ENCODE data around the gene TSKU. TPM values are rescaled to one million over a fixed set of nuclear protein-coding genes. Genes with fewer than 3 reads are reported as not detected.
"Not testable (repeated sequence)": the region's sequence is repeated elsewhere in the genome, so short reads cannot be mapped to it uniquely, and the experiment has no call there.

Gene TSKU
- total RNA-seq, 2 experiments from 2014 or later = 0.35 to 0.38 TPM

DNA sequence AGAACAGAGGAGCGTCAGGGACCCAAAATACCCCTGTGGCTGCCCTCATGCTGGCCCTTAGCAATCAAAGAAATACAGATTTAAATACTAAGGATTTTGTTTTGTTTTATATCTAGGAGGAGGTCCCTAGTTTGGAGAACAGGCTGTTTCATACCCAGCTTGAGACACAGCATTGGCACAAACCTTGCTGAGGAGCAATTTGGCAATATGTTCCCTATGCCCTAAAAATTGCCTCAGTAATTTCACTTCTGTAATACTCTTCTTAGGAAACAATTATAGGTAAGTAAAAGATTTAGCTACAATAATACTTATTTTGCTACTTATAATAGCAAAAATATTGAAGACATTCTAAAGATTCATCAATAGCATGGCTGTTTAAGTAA lies 37.0 kb downstream of the TSKU start:
- peaks cover 3% of the 10 kb centered on the region for H3K27me3 Mint-ChIP-seq (ENCODE audit: low read depth)
- no peak for DNase-seq
- CTCF ChIA-PET = interaction anchor here (0.7 kb wide), 1 partner anchor 668 kb away, joined by 3 read pairs; no protein-coding TSS in a partner anchor
- no peak overlapping the region for H3K4me3 Mint-ChIP-seq
- H3K36me3 Mint-ChIP-seq (ENCODE audit: low read depth) = peaks cover 4% of the 10 kb centered on the region
- intact Hi-C loops (cut with micrococcal nuclease) = no loop called here
- H3K4me1 Mint-ChIP-seq (ENCODE audit: low read depth) = peaks cover 3% of the 10 kb centered on the region
- no peak overlapping the region for H3K27ac Mint-ChIP-seq
- H3K9me3 Mint-ChIP-seq = peaks cover 16% of the 10 kb centered on the region

DNA sequence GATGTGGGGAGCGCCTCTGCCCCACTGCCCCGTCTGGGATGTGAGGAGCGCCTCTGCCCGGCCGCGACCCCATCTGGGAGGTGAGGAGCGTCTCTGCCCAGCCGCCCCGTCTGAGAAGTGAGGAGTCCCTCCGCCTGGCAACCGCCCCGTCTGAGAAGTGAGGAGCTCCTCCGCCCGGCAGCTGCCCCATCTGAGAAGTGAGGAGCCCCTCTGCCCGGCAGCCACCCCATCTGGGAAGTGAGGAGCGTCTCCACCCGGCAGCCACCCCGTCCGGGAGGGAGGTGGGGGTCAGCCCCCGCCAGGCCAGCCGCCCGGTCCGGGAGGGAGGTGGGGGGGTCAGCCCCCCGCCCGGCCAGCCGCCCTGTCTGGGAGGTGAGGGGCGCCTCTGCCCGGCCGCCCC lies 38.2 kb downstream of the TSKU start:
- H3K9me3 Mint-ChIP-seq; H3K4me1 Mint-ChIP-seq (ENCODE audit: low read depth); DNase-seq; intact Hi-C loops (cut with micrococcal nuclease); H3K27me3 Mint-ChIP-seq (ENCODE audit: low read depth); H3K4me3 Mint-ChIP-seq; H3K27ac Mint-ChIP-seq; CTCF ChIA-PET; H3K36me3 Mint-ChIP-seq (ENCODE audit: low read depth): not testable (repeated sequence)

DNA sequence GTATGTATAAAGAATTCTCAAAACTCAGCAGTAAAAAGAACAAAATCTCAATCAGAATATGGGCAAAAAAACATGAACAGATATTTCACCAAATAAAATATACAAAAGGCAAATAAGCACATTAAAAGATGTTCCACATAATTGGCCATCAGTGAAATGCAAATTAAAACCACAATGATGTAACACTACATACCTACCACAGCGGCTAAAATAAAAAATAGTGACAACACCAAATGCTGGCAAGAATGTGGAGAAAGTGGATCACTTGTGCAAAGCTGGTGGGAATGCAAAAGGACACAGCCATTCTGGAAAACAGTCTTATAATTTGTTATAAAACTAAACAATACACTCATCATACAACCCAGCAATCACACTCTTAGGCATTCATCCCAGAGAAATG lies 39.2 kb downstream of the TSKU start:
- CTCF ChIA-PET = no interaction called here
- peaks cover 1% of the 10 kb centered on the region for H3K9me3 Mint-ChIP-seq
- no peaks in the 10 kb centered on the region for H3K36me3 Mint-ChIP-seq (ENCODE audit: low read depth)
- H3K4me1 Mint-ChIP-seq (ENCODE audit: low read depth) = peaks cover 3% of the 10 kb centered on the region
- DNase-seq = no peak
- H3K27me3 Mint-ChIP-seq (ENCODE audit: low read depth) = peaks cover 3% of the 10 kb centered on the region
- intact Hi-C loops (cut with micrococcal nuclease) = no loop called here
- no peak overlapping the region for H3K27ac Mint-ChIP-seq
- no peak overlapping the region for H3K4me3 Mint-ChIP-seq

DNA sequence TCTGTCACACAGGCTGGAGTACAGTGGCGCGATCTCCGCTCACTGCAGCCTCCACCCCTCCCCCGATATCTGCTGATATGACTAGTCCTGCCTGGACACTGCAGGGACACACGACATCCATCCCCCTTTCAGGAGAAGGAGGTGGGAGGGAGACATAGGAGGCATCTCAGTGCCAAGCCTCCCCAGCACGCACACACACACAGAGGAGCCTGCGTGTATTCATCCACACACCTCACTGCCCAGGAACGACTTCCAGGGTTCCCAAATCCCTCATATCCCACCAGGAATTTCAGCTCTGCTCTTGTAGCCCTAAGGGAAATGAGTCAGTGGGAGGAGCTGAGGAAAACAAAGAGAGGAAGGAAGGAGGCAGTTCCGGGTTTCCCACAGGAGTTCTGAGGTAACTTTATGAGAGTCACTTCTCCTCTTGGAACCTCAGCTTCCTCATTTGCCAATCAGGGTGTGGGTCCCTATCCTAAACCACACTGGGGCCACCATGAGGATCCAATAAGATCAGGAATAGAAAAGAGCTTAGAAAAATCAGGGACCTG lies 40.4 kb downstream of the TSKU start:
- DNase-seq = no peak
- H3K4me1 Mint-ChIP-seq (ENCODE audit: low read depth) = peaks cover 3% of the 10 kb centered on the region
- CTCF ChIA-PET = interaction anchor here (0.8 to 0.9 kb wide), 2 partner anchors 15 to 16 kb away, joined by 3 read pairs; no protein-coding TSS in a partner anchor
- peaks cover 3% of the 10 kb centered on the region for H3K27me3 Mint-ChIP-seq (ENCODE audit: low read depth)
- intact Hi-C loops (cut with micrococcal nuclease) = no loop called here
- H3K4me3 Mint-ChIP-seq = no peak overlapping the region
- H3K27ac Mint-ChIP-seq = no peak overlapping the region
- no peaks in the 10 kb centered on the region for H3K36me3 Mint-ChIP-seq (ENCODE audit: low read depth)
- no peaks in the 10 kb centered on the region for H3K9me3 Mint-ChIP-seq

DNA sequence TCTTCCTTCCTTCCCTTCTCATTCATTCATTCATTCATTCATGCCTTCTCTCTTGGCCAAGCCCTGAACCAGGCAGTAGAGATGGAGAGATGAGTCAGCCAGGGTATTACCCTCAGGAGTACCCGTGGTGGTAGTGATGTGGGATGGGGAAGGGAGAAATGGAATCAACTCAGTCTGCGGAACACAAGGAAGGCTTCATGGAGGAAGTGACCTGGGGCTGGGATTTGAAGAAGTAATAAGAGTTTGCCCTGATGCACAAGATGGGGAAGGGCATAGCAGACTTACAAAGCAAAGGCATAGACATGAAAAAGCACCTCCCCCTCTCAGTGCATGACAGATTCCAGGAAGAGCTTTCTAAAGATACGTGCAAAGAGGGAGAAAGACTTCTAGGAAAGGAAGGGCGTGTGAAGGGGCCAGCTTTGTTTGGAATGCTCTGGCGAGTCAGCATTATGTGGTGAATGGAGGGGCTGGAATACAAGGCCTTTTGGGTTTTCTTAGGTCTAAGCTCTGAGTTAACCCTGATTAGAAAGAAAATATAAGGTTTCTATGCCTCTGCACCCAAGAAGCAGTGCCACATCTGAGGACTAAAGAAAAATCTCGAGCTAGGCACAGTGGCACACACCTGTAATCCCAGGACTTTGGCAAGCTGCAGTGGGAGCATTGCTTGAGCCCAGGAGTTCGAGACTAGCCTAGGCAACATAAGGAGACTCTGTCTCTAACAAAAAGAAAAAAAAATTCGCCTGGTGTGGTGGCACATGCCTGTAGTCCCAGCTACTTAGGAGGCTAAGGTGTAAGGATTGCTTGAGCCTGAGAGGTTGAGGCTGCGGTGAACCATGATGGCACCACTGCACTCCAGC lies 41.2 kb downstream of the TSKU start:
- intact Hi-C loops (cut with micrococcal nuclease) = no loop called here
- DNase-seq = no peak
- no peaks in the 10 kb centered on the region for H3K27me3 Mint-ChIP-seq (ENCODE audit: low read depth)
- no peaks in the 10 kb centered on the region for H3K36me3 Mint-ChIP-seq (ENCODE audit: low read depth)
- CTCF ChIA-PET = interaction anchor here (0.8 to 0.9 kb wide), 2 partner anchors 15 to 17 kb away, joined by 3 read pairs; no protein-coding TSS in a partner anchor
- H3K27ac Mint-ChIP-seq = no peak overlapping the region
- peaks cover 3% of the 10 kb centered on the region for H3K4me1 Mint-ChIP-seq (ENCODE audit: low read depth)
- no peaks in the 10 kb centered on the region for H3K9me3 Mint-ChIP-seq
- H3K4me3 Mint-ChIP-seq = no peak overlapping the region

DNA sequence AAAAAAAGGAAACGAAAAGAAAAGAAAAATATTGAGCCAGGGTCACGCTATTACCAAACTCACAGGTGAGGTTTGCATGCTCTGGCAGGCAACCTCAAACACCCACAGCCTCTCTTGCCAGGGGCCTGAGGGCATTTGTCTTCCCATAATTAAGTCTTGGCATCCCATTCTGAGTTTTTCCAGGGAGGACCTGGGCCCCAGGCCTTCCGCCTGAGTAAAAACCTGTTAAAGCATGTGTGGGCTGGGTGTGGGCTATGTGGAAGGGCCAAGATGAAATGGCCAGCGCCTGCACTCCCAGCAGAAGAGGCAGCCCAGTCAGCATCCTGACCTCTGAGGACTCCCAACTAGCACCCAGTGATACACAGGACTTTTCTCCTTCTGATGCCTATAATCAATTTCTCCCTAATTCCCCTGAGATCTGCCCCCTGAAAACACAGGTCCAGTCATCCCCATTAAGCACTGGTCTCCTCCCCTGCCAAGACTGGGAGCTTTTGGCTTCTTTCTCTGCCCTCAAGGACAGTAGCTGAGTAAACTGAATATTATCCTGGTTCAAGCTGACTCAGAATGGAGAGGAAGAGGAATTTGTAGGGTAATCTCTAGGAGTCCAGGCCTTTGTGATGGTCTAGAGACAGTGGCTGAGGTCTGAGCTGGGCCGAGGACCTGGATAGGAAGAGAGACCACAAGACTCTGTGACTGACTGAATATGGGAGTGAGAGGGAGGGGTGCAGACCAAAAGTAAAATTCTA lies 42.0 kb downstream of the TSKU start:
- Mint-ChIP-seq H3K27me3 (ENCODE audit: low read depth) (no peaks in the 10 kb centered on the region), H3K27ac (no peak overlapping the region), H3K9me3 (no peaks in the 10 kb centered on the region), H3K4me3 (no peak overlapping the region), H3K36me3 (ENCODE audit: low read depth) (no peaks in the 10 kb centered on the region), H3K4me1 (ENCODE audit: low read depth) (peaks cover 3% of the 10 kb centered on the region)
- no peak for DNase-seq
- intact Hi-C loops (cut with micrococcal nuclease) = no loop called here
- CTCF ChIA-PET = interaction anchor here (0.6 to 0.7 kb wide), 2 partner anchors 93 to 129 kb away, joined by 3 to 5 read pairs; no protein-coding TSS in a partner anchor

DNA sequence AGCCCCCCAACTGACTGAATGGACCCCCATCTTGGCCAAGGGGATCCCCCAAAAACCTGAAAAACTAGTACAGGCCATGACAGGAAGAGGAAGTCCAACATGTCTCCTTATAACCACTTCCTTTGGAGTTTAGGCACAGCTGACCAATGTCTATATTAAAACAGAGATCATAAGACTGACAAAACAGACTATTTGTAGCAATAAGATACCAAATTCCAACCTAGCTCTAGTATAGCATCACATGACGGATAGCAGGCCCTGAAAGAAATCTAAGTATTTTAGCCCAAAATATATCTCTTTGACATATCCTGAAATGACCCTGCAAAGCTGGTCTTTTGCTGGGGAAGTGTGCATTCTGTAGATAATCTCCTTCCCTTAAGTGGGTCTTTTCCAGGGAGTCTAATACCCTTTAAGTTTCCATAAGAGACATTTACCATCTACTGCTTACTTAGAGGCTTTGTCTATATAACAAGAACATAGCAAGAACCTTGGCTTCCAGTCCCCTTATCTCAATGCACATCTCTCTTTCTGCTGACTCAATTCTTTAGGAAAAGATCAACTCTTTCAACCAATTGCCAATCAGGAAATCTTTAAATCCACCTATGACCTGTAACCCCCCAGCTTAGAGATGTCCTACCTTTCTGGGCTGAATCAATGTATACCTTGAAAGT lies 42.7 kb downstream of the TSKU start:
- H3K27me3 Mint-ChIP-seq (ENCODE audit: low read depth) = no peaks in the 10 kb centered on the region
- H3K4me1 Mint-ChIP-seq (ENCODE audit: low read depth) = peaks cover 3% of the 10 kb centered on the region
- CTCF ChIA-PET = interaction anchor here (0.6 to 0.7 kb wide), 2 partner anchors 92 to 130 kb away, joined by 3 to 5 read pairs; no protein-coding TSS in a partner anchor
- no peak overlapping the region for H3K4me3 Mint-ChIP-seq
- H3K27ac Mint-ChIP-seq = no peak overlapping the region
- intact Hi-C loops (cut with micrococcal nuclease) = no loop called here
- H3K9me3 Mint-ChIP-seq = no peaks in the 10 kb centered on the region
- no peaks in the 10 kb centered on the region for H3K36me3 Mint-ChIP-seq (ENCODE audit: low read depth)
- DNase-seq = no peak

DNA sequence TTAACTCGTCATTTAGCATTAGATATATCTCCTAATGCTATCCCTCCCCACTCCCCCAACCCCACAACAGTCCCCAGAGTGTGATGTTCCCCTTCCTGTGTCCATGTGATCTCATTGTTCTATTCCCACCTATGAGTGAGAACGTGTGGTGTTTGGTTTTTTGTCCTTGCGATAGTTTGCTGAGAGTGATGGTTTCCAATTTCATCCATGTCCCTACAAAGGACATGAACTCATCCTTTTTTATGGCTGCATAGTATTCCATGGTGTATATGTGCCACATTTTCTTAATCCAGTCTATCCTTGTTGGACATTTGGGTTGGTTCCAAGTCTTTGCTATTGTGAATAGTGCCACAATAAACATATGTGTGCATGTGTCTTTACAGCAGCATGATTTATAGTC lies 43.4 kb downstream of the TSKU start:
- H3K9me3 Mint-ChIP-seq; H3K4me1 Mint-ChIP-seq (ENCODE audit: low read depth); H3K4me3 Mint-ChIP-seq; H3K27ac Mint-ChIP-seq; DNase-seq; intact Hi-C loops (cut with micrococcal nuclease); CTCF ChIA-PET; H3K27me3 Mint-ChIP-seq (ENCODE audit: low read depth); H3K36me3 Mint-ChIP-seq (ENCODE audit: low read depth): not testable (repeated sequence)

DNA sequence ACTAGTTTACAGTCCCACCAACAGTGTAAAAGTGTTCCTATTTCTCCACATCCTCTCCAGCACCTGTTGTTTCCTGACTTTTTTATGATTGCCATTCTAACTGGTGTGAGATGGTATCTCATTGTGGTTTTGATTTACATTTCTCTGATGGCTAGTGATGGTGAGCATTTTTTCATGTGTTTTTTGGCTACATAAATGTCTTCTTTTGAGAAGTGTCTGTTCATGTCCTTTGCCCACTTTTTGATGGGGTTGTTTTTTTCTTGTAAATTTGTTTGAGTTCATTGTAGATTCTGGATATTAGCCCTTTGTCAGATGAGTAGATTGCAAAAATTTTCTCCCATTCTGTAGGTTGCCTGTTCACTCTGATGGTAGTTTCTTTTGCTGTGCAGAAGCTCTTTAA lies 43.8 kb downstream of the TSKU start:
- DNase-seq; H3K4me3 Mint-ChIP-seq; H3K27ac Mint-ChIP-seq; H3K9me3 Mint-ChIP-seq; CTCF ChIA-PET; H3K36me3 Mint-ChIP-seq (ENCODE audit: low read depth); H3K27me3 Mint-ChIP-seq (ENCODE audit: low read depth); intact Hi-C loops (cut with micrococcal nuclease); H3K4me1 Mint-ChIP-seq (ENCODE audit: low read depth): not testable (repeated sequence)

DNA sequence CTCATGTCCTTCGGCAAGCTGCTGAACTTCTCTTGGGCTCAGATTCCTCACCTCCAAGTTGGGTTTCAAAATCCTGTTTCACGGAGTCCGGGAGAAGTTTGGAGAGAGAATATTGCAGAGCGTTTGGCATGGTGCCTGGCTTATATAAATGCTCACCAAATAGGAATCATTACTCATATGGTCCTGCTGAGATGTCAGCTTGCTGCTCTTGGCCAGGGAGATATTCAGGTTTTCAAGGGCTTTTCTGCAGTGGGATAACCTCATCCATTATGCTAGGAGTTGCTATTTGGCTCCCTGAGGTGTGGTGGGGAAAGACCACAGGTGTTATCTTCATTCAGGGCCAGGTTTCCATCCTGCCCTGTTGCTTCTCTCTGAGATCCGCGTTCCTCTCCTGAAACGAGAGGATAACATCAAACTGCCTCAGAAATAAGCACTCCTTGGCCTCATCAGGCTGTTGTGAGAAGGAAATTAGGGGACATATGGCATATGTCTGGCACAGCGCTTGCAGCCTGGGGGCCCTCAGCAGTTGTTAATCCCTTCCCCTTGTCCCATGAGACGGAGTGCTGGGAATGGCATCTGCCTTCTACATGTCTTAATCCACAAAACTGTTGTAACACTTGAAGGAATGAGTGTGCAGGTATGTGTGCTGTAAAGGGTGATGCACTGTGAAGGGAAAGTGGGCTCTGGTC lies 47.6 kb downstream of the TSKU start:
- H3K9me3 Mint-ChIP-seq = no peaks in the 10 kb centered on the region
- H3K4me1 Mint-ChIP-seq (ENCODE audit: low read depth) = no peaks in the 10 kb centered on the region
- DNase-seq = no peak
- no peak overlapping the region for H3K4me3 Mint-ChIP-seq
- H3K27me3 Mint-ChIP-seq (ENCODE audit: low read depth) = no peaks in the 10 kb centered on the region
- H3K27ac Mint-ChIP-seq = no peak overlapping the region
- intact Hi-C loops (cut with micrococcal nuclease) = no loop called here
- no peaks in the 10 kb centered on the region for H3K36me3 Mint-ChIP-seq (ENCODE audit: low read depth)
- CTCF ChIA-PET = no interaction called here

DNA sequence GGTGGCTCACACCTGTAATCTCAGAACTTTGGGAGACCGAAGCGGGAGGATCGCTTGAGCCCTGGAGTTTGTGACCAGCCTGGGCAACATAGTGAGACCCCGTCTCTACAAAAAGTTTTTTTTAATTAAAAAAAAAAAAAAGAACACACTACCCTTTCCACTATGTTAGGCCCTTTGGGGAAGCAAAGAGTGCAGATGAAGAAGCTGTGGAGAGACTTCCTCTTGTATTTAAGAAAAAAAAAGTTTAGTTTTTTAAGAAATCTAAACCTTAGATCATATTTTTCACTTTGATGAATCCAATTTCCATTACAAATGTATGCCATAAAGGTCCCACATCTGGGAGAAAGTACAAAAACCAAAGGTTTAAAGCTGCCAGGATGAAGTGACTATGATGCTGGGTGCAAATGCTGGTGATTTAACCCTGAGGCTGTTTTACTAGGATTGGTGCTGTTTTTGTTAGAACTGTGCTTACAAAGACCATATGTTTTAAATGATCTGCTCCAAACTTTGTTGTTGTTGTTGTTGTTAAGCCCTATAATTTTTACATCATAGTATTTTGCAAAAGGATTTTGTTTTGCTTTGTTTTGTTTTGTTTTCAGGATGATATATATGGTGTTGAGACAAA lies 48.6 kb downstream of the TSKU start:
- Mint-ChIP-seq H3K4me1 (ENCODE audit: low read depth) (no peaks in the 10 kb centered on the region), H3K27me3 (ENCODE audit: low read depth) (no peaks in the 10 kb centered on the region), H3K4me3 (no peak overlapping the region), H3K9me3 (no peaks in the 10 kb centered on the region), H3K36me3 (ENCODE audit: low read depth) (no peaks in the 10 kb centered on the region), H3K27ac (no peak overlapping the region)
- intact Hi-C loops (cut with micrococcal nuclease) = no loop called here
- CTCF ChIA-PET = interaction anchor here (0.6 kb wide), 1 partner anchor 19 kb away, joined by 5 read pairs; no protein-coding TSS in a partner anchor
- DNase-seq = no peak

All from activated naive CD4-positive, alpha-beta T cell treated with anti-CD3 and anti-CD28 coated beads for 36 hours (primary cell).